H1 (cell line): Measurements from ENCODE around the gene PHKA1. TPM values are rescaled to one million over a fixed set of nuclear protein-coding genes. Genes with fewer than 3 reads are reported as not detected.
"Not testable (repeated sequence)": the region's sequence is repeated elsewhere in the genome, so short reads cannot be mapped to it uniquely, and the experiment has no call there.

Experiments used
- CTCF ChIA-PET: fragments of 300-600 bp; sonication (Branson Sonifier 250); formaldehyde crosslinking; loops from one replicate; lab custom pipeline; 2021; ENCODE audit not compliant: partially characterized antibody; lab: Charles Lee
- POLR2A ChIA-PET: fragments of 300-600 bp; sonication (Branson Sonifier 250); formaldehyde crosslinking; loops from one replicate; lab custom pipeline; 2021; ENCODE audit warnings: inconsistent platforms; ENCODE audit not compliant: partially characterized antibody; lab: Charles Lee
- DNase-seq, 2 experiments: peaks; one replicate each; pipeline versions ENCODE4 v3.0.0 to v3.0.0-alpha.2; 2010 to 2022; ENCODE audit warnings: low spot score in 2 of 2, low read depth in 1 of 2, mixed read lengths in 1 of 2
- FAIRE-seq: peaks from 2 replicates; lab custom pipeline; 2011; peaks lifted over from hg19 to GRCh38; lab: Jason Lieb, UNC
- H2AFZ ChIP-seq: 2 replicates; pipeline ENCODE4 v1.8.1; 2012; ENCODE audit warnings: low read length, inconsistent platforms
- H2AK5ac ChIP-seq: 2 replicates; pipeline ENCODE4 v1.6.1; 2013; ENCODE audit warnings: low read depth, low read length
- H2BK120ac ChIP-seq: replicated peaks from 2 replicates; pipeline ENCODE3; 2013; ENCODE audit warnings: low read depth, low read length, inconsistent platforms
- H2BK12ac ChIP-seq: 2 replicates; pipeline ENCODE4 v1.6.1; 2013; ENCODE audit warnings: low read depth, low read length
- H2BK15ac ChIP-seq: 2 replicates; pipeline ENCODE4 v1.6.1; 2013; ENCODE audit warnings: low read length
- H2BK20ac ChIP-seq: 2 replicates; pipeline ENCODE4 v1.6.1; 2013; ENCODE audit warnings: low read length
- H2BK5ac ChIP-seq: 2 replicates; pipeline ENCODE4 v1.6.1; 2013; ENCODE audit warnings: low read depth, low read length
- H3K14ac ChIP-seq: 2 replicates; pipeline ENCODE4 v1.6.1; 2013; ENCODE audit warnings: inconsistent platforms; ENCODE audit not compliant: insufficient read length
- H3K18ac ChIP-seq: 2 replicates; pipeline ENCODE4 v1.6.1; 2013; ENCODE audit warnings: low read length; ENCODE audit errors: extremely low read depth
- H3K23ac ChIP-seq: 2 replicates; pipeline ENCODE4 v1.6.1; 2013; ENCODE audit warnings: inconsistent platforms; ENCODE audit not compliant: insufficient read length
- H3K23me2 ChIP-seq: 2 replicates; pipeline ENCODE4 v1.6.1; 2013; ENCODE audit warnings: low read depth, low read length
- H3K27ac ChIP-seq: 2 replicates; pipeline ENCODE4 v1.6.1; 2011; ENCODE audit warnings: low read depth, low read length, inconsistent platforms
- H3K27me3 ChIP-seq, 4 experiments: replicated peaks in 1 of 4; 1 replicate in 1 of 4; 2 replicates in 3 of 4; pipeline versions ENCODE4 v1.6.1 to v1.8.1; 2011 to 2013; ENCODE audit warnings: low read length in 3 of 4, mild to moderate bottlenecking in 3 of 4, inconsistent platforms in 2 of 4, mixed read lengths in 2 of 4, moderate library complexity in 1 of 4; ENCODE audit not compliant: control insufficient read depth in 3 of 4, insufficient read depth in 3 of 4; ENCODE audit errors: extremely low read depth in 1 of 4
- H3K36me3 ChIP-seq, 4 experiments: 2 replicates each; pipeline versions ENCODE4 v1.6.1 to v1.8.1; 2011 to 2013; ENCODE audit warnings: mild to moderate bottlenecking in 4 of 4, low read length in 3 of 4, moderate library complexity in 2 of 4, control low read depth in 1 of 4, inconsistent platforms in 1 of 4; ENCODE audit not compliant: insufficient read depth in 4 of 4, control insufficient read depth in 2 of 4
- H3K4ac ChIP-seq: replicated peaks from 2 replicates; pipeline ENCODE3; 2013; ENCODE audit warnings: low read length, low read depth, mixed read lengths, inconsistent platforms; ENCODE audit not compliant: insufficient read length
- H3K4me1 ChIP-seq, 4 experiments: replicated peaks in 1 of 4; 1 replicate in 1 of 4; 2 replicates in 3 of 4; pipeline versions ENCODE4 v1.6.1 to v1.8.1; 2011 to 2013; ENCODE audit warnings: low read length in 3 of 4, inconsistent platforms in 2 of 4, mixed read lengths in 1 of 4; ENCODE audit not compliant: insufficient read depth in 4 of 4, control insufficient read depth in 3 of 4
- H3K4me2 ChIP-seq, 2 experiments: 2 replicates each; pipeline versions ENCODE4 v1.6.1 to v1.8.1; 2011 to 2013; ENCODE audit warnings: low read depth in 2 of 2, low read length in 2 of 2, control low read depth in 1 of 2, inconsistent platforms in 1 of 2, mild to moderate bottlenecking in 1 of 2; ENCODE audit not compliant: insufficient read depth in 1 of 2
- H3K4me3 ChIP-seq, 4 experiments: fragments of 200-600, 300-600 bp in 1 of 4; sonication (generic), shearing (Covaris generic), sonication (Bioruptor Twin) in 1 of 4; 2 replicates each; pipeline versions ENCODE4 v1.5.1 to v1.8.1; 2011 to 2016; ENCODE audit warnings: low read length in 4 of 4, low read depth in 3 of 4, control low read depth in 2 of 4, inconsistent platforms in 2 of 4, mild to moderate bottlenecking in 2 of 4, mixed read lengths in 1 of 4, moderate library complexity in 1 of 4; ENCODE audit not compliant: insufficient read depth in 2 of 4; ENCODE audit errors: extremely low read depth in 1 of 4
- H3K56ac ChIP-seq: replicated peaks from 2 replicates; pipeline ENCODE3; 2013; ENCODE audit warnings: low read depth, mild to moderate bottlenecking, mixed read lengths, low read length, inconsistent platforms; ENCODE audit not compliant: insufficient read length
- H3K79me1 ChIP-seq: 2 replicates; pipeline ENCODE4 v1.6.1; 2013; ENCODE audit warnings: low read depth, low read length, control low read depth
- H3K79me2 ChIP-seq, 2 experiments: 2 replicates each; pipeline versions ENCODE4 v1.6.1 to v1.8.1; 2012 to 2013; ENCODE audit warnings: low read length in 2 of 2, mild to moderate bottlenecking in 2 of 2, inconsistent platforms in 1 of 2; ENCODE audit not compliant: insufficient read depth in 2 of 2, control insufficient read depth in 1 of 2
- H3K9ac ChIP-seq, 4 experiments: replicated peaks in 1 of 4; 1 replicate in 1 of 4; 2 replicates in 3 of 4; pipeline versions ENCODE4 v1.6.1 to v1.8.1; 2011 to 2013; ENCODE audit warnings: low read depth in 3 of 4, low read length in 3 of 4, control low read depth in 2 of 4, mild to moderate bottlenecking in 2 of 4, moderate library complexity in 2 of 4, inconsistent platforms in 1 of 4; ENCODE audit errors: extremely low read depth in 1 of 4
- H3K9me3 ChIP-seq, 2 experiments: 2 replicates each; pipeline versions ENCODE4 v1.6.1 to v1.8.1; 2012 to 2013; ENCODE audit warnings: mild to moderate bottlenecking in 2 of 2, moderate library complexity in 2 of 2, control low read depth in 1 of 2, inconsistent platforms in 1 of 2, low read depth in 1 of 2, low read length in 1 of 2, mixed read lengths in 1 of 2; ENCODE audit not compliant: insufficient read depth in 2 of 2
- H4K20me1 ChIP-seq, 2 experiments: replicated peaks in 1 of 2; 2 replicates each; pipeline versions ENCODE3 to v1.8.1; 2011 to 2013; ENCODE audit warnings: inconsistent platforms in 2 of 2, low read length in 2 of 2, mild to moderate bottlenecking in 1 of 2; ENCODE audit not compliant: insufficient read depth in 2 of 2, control insufficient read depth in 1 of 2
- H4K5ac ChIP-seq: 2 replicates; pipeline ENCODE4 v1.6.1; 2013; ENCODE audit warnings: low read length, low read depth, mixed read lengths, inconsistent platforms; ENCODE audit not compliant: insufficient read length
- H4K8ac ChIP-seq: 2 replicates; pipeline ENCODE4 v1.8.0; 2013; ENCODE audit warnings: mild to moderate bottlenecking, moderate library complexity, low read length, inconsistent platforms; ENCODE audit not compliant: insufficient read depth; ENCODE audit errors: extremely low read depth
- H4K91ac ChIP-seq: replicated peaks from 2 replicates; pipeline ENCODE3; 2013; ENCODE audit warnings: low read length, mixed read lengths, inconsistent platforms; ENCODE audit not compliant: insufficient read length
- WGBS, 2 experiments: shearing (Covaris generic) in 1 of 2; methylation state at CpG; one replicate each; pipeline versions ENCODE4 v1.1.6 to v1.1.7; 2013 to 2015; ENCODE audit warnings: low lambda C conversion rate in 2 of 2, mixed read lengths in 2 of 2, inconsistent platforms in 1 of 2, low coverage in 1 of 2, missing lambda C conversion rate in 1 of 2; ENCODE audit not compliant: insufficient replicate concordance in 2 of 2, insufficient coverage in 1 of 2, insufficient read length in 1 of 2; ENCODE audit errors: extremely low coverage in 1 of 2, missing lambda C conversion rate in 1 of 2; 5-methylcytosine and 5-hydroxymethylcytosine counted together
- polyA plus RNA-seq, 7 experiments: library from polyadenylated mRNA; depleted of rRNA in 3 of 7; stranded (reverse) in 5 of 7; unstranded in 2 of 7; fragments of >200 nt in 5 of 7; fragments of 200-250 nt in 2 of 7; gene quantifications; 1 replicate in 5 of 7; 2 replicates in 1 of 7; 4 replicates in 1 of 7; pipeline versions ENCODE4 v1.2.1 to v1.2.3, GENCODE V29; 2011 to 2013; ENCODE audit warnings: missing spikeins in 2 of 7, mixed read lengths in 2 of 7
- total RNA-seq: library from RNA; stranded (reverse); fragmentation: NEBNext Ultra II Directional; extraction: Animal tissue kit (Norgen Biotek cat#: 25700); gene quantifications from 2 replicates; pipeline ENCODE4 v1.2.1, GENCODE V29; 2021

The PHKA1 gene
- total and polyA plus RNA-seq, 2 of the 8 experiments (the other 6 are each of a cell fraction or from before 2014, with no cell fraction given) = 4.2 to 7.2 TPM

DNA sequence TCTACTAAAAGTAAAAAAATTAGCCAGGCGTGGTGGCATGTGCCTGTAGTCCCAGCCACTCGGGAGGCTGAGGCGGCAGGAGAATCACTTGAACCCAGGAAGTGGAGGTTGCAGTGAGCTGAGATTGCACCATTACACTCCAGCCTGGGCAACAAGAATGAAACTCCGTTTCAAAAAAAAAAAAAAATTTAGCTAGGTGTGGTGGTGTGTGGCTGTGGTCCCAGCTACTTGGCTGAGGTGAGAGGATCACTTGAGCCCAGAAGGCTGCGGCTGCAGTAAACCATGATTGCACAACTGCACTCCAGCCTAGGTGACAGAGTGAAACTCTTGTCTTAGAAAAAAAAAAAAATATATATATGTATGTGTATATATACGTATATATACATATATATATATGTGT, 161.7 kb downstream of the PHKA1 start:
- H4K20me1 ChIP-seq, H3K79me2 ChIP-seq, H4K91ac ChIP-seq, H3K4me3 ChIP-seq, H3K56ac ChIP-seq, H2BK15ac ChIP-seq, CTCF ChIA-PET, H3K9ac ChIP-seq, H3K9me3 ChIP-seq, H3K79me1 ChIP-seq, H4K8ac ChIP-seq, H2BK20ac ChIP-seq, H3K23ac ChIP-seq, FAIRE-seq, H3K23me2 ChIP-seq, H3K4me2 ChIP-seq, H3K18ac ChIP-seq, H3K27ac ChIP-seq, H2BK12ac ChIP-seq, H3K36me3 ChIP-seq, H2BK120ac ChIP-seq, H2AK5ac ChIP-seq, H3K4me1 ChIP-seq, H3K27me3 ChIP-seq, DNase-seq, H4K5ac ChIP-seq, H3K4ac ChIP-seq, H3K14ac ChIP-seq, H2BK5ac ChIP-seq, H2AFZ ChIP-seq: not testable (repeated sequence)
- 92% methylated on average over 5 of the region's 6 CpGs; no CpG with 5 or more reads in 1 of the 2 experiments for WGBS, 2 experiments
- POLR2A ChIA-PET = interaction anchor here (0.6 kb wide), 1 partner anchor 9 kb away, joined by 3 read pairs; no protein-coding TSS in a partner anchor
